Calu3 (cell line): Measurements from ENCODE around the gene BIN2. TPM values are rescaled to one million over a fixed set of nuclear protein-coding genes. Genes with fewer than 3 reads are reported as not detected.
"Not testable (repeated sequence)": the region's sequence is repeated elsewhere in the genome, so short reads cannot be mapped to it uniquely, and the experiment has no call there.

Experiments used
- BruUV-seq: library from RNA; stranded (reverse); fragments of 400-500 nt; replicated peaks from 2 replicates; lab custom pipeline; 2021; lab: Mats Ljungman, UMichigan
- CTCF ChIA-PET: fragments of 300-600 bp; sonication (Branson Sonifier 250); formaldehyde crosslinking; loops from one replicate; lab custom pipeline; 2022; ENCODE audit warnings: antibody characterized with exemption; lab: Charles Lee
- DNase-seq: peaks from one replicate; pipeline ENCODE4 v3.0.0; 2022
- H3K27ac Mint-ChIP-seq: one replicate; pipeline ENCODE4 v1.8.0; 2022; ENCODE audit warnings: mixed read lengths; ENCODE audit not compliant: unreplicated experiment
- H3K27me3 Mint-ChIP-seq: one replicate; pipeline ENCODE4 v1.8.0; 2022; ENCODE audit warnings: mixed read lengths; ENCODE audit not compliant: unreplicated experiment
- H3K36me3 Mint-ChIP-seq: one replicate; pipeline ENCODE4 v1.8.0; 2022; ENCODE audit warnings: mild to moderate bottlenecking, moderate library complexity, mixed read lengths; ENCODE audit not compliant: insufficient read depth, unreplicated experiment
- H3K4me1 Mint-ChIP-seq: one replicate; pipeline ENCODE4 v1.8.0; 2022; ENCODE audit warnings: mild to moderate bottlenecking, low read depth, mixed read lengths; ENCODE audit not compliant: unreplicated experiment
- H3K4me3 Mint-ChIP-seq: one replicate; pipeline ENCODE4 v1.8.0; 2022; ENCODE audit warnings: mild to moderate bottlenecking, low read depth, moderate library complexity, mixed read lengths; ENCODE audit not compliant: unreplicated experiment
- H3K9me3 Mint-ChIP-seq: one replicate; pipeline ENCODE4 v1.8.0; 2022; ENCODE audit warnings: low read depth, mixed read lengths; ENCODE audit not compliant: unreplicated experiment
- intact Hi-C: fragments of 100-400 bp; cut with micrococcal nuclease; formaldehyde crosslinking; loops from one replicate; pipeline ENCODE4 v1.10.0; 2022; ENCODE audit not compliant: unreplicated experiment
- total RNA-seq: library from RNA; stranded (reverse); gene quantifications from 2 replicates; pipeline ENCODE4 v1.2.3, GENCODE V29; 2022
- TF ChIP-seq, protein P1 (sequence below): fragments of 200-600 bp; IDR thresholded peaks from one replicate; pipeline ENCODE4 v1.8.0; 2022; ENCODE audit warnings: antibody characterized with exemption; ENCODE audit not compliant: unreplicated experiment

BIN2 gene
- total RNA-seq, 1 experiment from 2014 or later, result not detected

DNA sequence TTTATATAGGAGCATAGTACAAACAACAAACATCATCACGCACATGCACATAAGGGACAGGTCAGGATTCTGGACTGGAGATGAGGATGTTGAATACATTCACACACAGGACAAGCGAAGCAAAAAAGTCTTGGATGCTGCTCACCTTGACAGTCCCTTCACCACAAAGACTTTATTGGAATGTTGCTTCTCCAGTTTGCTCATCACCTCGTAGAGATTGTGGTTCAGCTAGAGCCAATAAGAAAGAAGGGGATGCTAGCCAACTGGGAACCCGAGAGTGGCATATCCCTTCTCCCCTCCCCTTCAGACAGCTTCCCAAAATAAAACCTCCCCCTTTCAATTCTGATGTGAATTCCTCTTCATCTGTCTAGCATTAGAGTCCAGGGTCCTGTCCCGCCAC lies 28.3 kb downstream of the BIN2 start:
- CTCF ChIA-PET, result no interaction called here

DNA sequence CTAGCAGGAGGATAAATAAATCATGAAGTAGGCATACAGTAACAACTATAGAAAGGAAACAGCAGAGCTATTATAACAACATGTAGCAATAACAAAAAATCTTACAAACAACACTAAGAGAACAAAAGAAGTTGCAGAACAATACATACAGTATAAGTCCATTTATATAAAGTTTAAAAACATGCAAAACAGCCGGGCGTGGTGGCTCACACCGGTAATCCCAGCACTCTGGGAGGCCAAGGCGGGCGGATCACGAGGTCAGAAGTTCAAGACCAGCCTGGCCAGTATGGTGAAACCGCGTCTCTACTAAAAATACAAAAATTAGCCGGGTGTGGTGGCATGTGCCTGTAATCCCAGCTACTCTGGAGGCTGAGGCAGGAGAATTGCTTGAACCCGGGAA lies 29.9 kb downstream of the BIN2 start:
- H3K9me3 Mint-ChIP-seq, H3K36me3 Mint-ChIP-seq: not testable (repeated sequence)

More for the DNA sequence above, 28.3 kb downstream of the BIN2 start:
- no peak overlapping the region for H3K4me3 Mint-ChIP-seq
- no peak overlapping the region for H3K27ac Mint-ChIP-seq
- no peaks in the 10 kb centered on the region for H3K4me1 Mint-ChIP-seq
- no peak for DNase-seq
- TF ChIP-seq, protein P1, sequence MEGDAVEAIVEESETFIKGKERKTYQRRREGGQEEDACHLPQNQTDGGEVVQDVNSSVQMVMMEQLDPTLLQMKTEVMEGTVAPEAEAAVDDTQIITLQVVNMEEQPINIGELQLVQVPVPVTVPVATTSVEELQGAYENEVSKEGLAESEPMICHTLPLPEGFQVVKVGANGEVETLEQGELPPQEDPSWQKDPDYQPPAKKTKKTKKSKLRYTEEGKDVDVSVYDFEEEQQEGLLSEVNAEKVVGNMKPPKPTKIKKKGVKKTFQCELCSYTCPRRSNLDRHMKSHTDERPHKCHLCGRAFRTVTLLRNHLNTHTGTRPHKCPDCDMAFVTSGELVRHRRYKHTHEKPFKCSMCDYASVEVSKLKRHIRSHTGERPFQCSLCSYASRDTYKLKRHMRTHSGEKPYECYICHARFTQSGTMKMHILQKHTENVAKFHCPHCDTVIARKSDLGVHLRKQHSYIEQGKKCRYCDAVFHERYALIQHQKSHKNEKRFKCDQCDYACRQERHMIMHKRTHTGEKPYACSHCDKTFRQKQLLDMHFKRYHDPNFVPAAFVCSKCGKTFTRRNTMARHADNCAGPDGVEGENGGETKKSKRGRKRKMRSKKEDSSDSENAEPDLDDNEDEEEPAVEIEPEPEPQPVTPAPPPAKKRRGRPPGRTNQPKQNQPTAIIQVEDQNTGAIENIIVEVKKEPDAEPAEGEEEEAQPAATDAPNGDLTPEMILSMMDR, result no peak
- BruUV-seq, result no TSS peak
- H3K9me3 Mint-ChIP-seq, result no peaks in the 10 kb centered on the region
- H3K27me3 Mint-ChIP-seq, result no peaks in the 10 kb centered on the region
- intact Hi-C loops, result no loop called here
- no peaks in the 10 kb centered on the region for H3K36me3 Mint-ChIP-seq

DNA sequence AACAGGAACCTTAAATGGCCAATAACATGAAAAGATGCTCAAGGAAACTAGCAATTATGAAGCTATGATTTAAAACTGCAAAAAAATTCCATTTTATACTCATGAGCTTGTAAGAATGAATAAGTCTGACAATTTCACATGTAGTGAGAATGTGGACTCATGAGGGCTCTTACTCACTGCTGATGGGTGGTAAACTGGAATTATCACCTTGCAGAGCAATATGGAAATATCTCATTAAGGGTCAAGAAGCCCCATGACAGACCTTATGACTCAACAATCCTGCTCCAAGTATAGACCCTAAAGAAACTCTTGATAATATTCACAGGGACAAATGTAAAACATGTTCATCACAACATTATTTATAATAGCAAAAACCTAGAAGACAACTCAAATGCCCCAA lies 30.3 kb downstream of the BIN2 start:
- Mint-ChIP-seq H3K4me1 (no peaks in the 10 kb centered on the region), H3K27me3 (no peaks in the 10 kb centered on the region), H3K9me3 (no peaks in the 10 kb centered on the region), H3K4me3 (no peak overlapping the region), H3K27ac (no peak overlapping the region), H3K36me3 (no peaks in the 10 kb centered on the region)
- CTCF ChIA-PET, result interaction anchor here (1.3 kb wide), 1 partner anchor 47 kb away, joined by 3 read pairs; no protein-coding TSS in a partner anchor
- no TSS peak for BruUV-seq
- TF ChIP-seq, protein P1, result no peak
- intact Hi-C loops, result no loop called here
- DNase-seq, result no peak

More for the DNA sequence above, 29.9 kb downstream of the BIN2 start:
- BruUV-seq, H3K4me1 Mint-ChIP-seq, H3K4me3 Mint-ChIP-seq, H3K27me3 Mint-ChIP-seq, intact Hi-C loops, H3K27ac Mint-ChIP-seq, DNase-seq: not testable (repeated sequence)
- CTCF ChIA-PET, result interaction anchor here (1.3 kb wide), 1 partner anchor 47 kb away, joined by 3 read pairs; no protein-coding TSS in a partner anchor

DNA sequence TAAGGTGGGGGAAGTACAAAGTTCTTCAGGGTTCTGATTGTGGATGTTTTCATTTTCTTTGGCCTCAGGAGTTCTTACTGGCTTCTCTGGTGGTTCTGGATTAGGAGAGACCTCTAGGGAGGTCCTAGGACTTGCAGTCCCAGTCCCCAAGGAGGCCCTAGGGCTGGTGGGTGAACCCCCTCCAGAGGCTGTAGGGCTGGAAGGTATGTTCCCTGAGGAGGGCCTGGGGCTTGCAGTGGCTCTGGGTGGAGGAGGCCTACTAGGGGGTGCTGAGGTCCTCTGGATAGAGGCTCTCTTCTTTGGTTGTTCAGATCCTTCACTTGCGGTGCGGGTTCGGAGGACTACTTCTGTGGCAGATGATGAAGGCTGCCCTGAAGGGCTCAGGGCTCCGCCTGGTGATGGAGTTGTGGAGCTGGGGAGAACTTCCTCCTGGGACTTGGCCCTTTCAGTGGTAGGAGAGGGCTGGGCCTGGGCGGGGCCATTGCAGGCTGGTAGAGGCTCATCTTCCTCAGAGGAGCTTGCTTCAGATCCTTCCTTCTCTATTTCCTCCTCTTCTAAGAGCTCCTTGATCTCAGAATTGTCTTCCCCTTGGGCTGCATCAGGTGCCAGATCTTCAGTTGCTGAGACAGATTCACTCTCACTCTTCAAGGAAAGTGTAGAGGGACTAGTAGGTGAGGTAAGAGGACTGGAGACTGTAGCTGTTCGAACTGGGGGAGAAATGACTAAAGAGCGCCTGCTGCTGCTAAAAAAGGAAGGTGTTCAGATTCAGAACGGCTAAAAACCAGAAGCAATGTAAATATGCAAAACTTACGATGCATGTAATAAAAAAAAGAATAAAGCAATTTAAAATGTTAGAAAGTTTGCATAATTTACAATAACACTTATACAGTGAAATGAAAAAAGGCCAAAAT lies 32.1 kb downstream of the BIN2 start:
- H3K36me3 Mint-ChIP-seq, BruUV-seq, H3K4me1 Mint-ChIP-seq, DNase-seq, H3K27ac Mint-ChIP-seq, H3K4me3 Mint-ChIP-seq, H3K27me3 Mint-ChIP-seq, H3K9me3 Mint-ChIP-seq, intact Hi-C loops: not testable (repeated sequence)
- CTCF ChIA-PET, result interaction anchor here (0.6 to 1.4 kb wide), 2 partner anchors 15 to 74 kb away, joined by 3 to 4 read pairs; partner anchors contain the start of gene POU6F1

DNA sequence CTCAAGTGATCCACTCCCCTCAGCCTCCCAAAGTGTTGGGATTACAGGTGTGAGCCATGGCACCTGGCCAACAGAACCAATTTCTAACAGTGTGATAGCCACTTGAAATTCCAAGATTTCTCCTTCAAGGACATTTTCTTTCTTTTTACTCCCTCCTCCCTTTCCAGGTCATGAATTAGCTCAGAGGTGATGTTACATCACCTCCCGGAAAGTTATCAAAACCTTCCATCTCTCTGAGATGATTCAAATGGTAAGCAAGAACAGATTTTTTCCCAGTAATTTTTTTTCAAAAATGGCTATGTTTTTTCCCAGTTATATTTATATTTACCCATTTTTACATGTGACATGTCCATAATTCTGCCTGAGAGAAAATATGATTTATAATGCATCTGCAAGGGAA lies 38.1 kb downstream of the BIN2 start:
- Mint-ChIP-seq H3K4me1 (no peaks in the 10 kb centered on the region), H3K9me3 (no peaks in the 10 kb centered on the region), H3K27ac (no peak overlapping the region), H3K36me3 (no peaks in the 10 kb centered on the region), H3K27me3 (no peaks in the 10 kb centered on the region), H3K4me3 (no peak overlapping the region)
- BruUV-seq, result no TSS peak
- intact Hi-C loops, result no loop called here
- DNase-seq, result no peak
- CTCF ChIA-PET, result no interaction called here
- TF ChIP-seq, protein P1, result no peak
